HCT116 (cell line): ENCODE measurements around the gene ADAM19. TPM values are rescaled to one million over a fixed set of nuclear protein-coding genes. Genes with fewer than 3 reads are reported as not detected.

ENCODE experiments used
- ATAC-seq: fragments of 200-7000 bp; cut with Tn5 transposase; 2 replicates; pipeline ENCODE4 v1.9.1; 2020; ENCODE audit warnings: mild to moderate bottlenecking, moderate library complexity
- BruUV-seq: library from RNA; stranded (reverse); fragments of 400-500 nt; replicated peaks from 2 replicates; lab custom pipeline; 2021; lab: Mats Ljungman, UMichigan
- CTCF ChIA-PET: fragments of 300-600 bp; sonication (Branson Sonifier 250); formaldehyde crosslinking; loops from one replicate; lab custom pipeline; 2021; ENCODE audit warnings: antibody characterized with exemption; lab: Charles Lee
- POLR2A ChIA-PET: fragments of 300-600, 350-600 bp; sonication (Branson Sonifier 250); formaldehyde crosslinking; loops from one replicate; lab custom pipeline; 2021; ENCODE audit warnings: antibody characterized with exemption; lab: Charles Lee
- RAD21 ChIA-PET, 2 experiments: fragments of 300-600 bp; sonication (Branson Sonifier 250); formaldehyde crosslinking; loops; one replicate each; lab custom pipeline; 2023; ENCODE audit warnings: low total read pairs in 2 of 2; ENCODE audit not compliant: uncharacterized antibody in 2 of 2, unreplicated experiment in 2 of 2, low non-redundant PET in 1 of 2; lab: Charles Lee
- DNase-seq: peaks from one replicate; pipeline ENCODE4 v3.0.0-alpha.2; 2010; ENCODE audit warnings: low read depth, low spot score
- H2AFZ ChIP-seq: fragments of 200-600 bp; shearing (Covaris generic), sonication (generic); 2 replicates; pipeline ENCODE4 v1.6.1; 2017; ENCODE audit warnings: low read depth, mixed run types, mixed read lengths, antibody characterized with exemption, low read length; ENCODE audit not compliant: poor library complexity, severe bottlenecking
- H3K27ac ChIP-seq: 2 replicates; pipeline ENCODE4 v1.5.1; 2012; ENCODE audit warnings: low read depth, low read length
- H3K27me3 ChIP-seq: fragments of 200-600 bp; sonication (generic); 2 replicates; pipeline ENCODE4 v1.6.1; 2016; ENCODE audit warnings: mixed run types, low read length, mixed read lengths; ENCODE audit not compliant: insufficient read depth
- H3K36me3 ChIP-seq, 2 experiments: fragments of 200-500 bp in 1 of 2; fragments of 200-600 bp in 1 of 2; sonication (Bioruptor generic) in 1 of 2; sonication (generic) in 1 of 2; 2 replicates each; pipeline versions ENCODE4 v1.5.1 to v1.6.1; 2014 to 2016; ENCODE audit warnings: low read length in 2 of 2, inconsistent platforms in 1 of 2, mixed read lengths in 1 of 2, mixed run types in 1 of 2; ENCODE audit not compliant: insufficient read depth in 2 of 2, control insufficient read depth in 1 of 2
- H3K4me1 ChIP-seq, 2 experiments: fragments of 200-600 bp in 1 of 2; sonication (generic) in 1 of 2; 2 replicates each; pipeline versions ENCODE4 v1.5.1 to v1.6.1; 2012 to 2017; ENCODE audit warnings: low read length in 2 of 2, inconsistent platforms in 1 of 2, mild to moderate bottlenecking in 1 of 2, mixed read lengths in 1 of 2, mixed run types in 1 of 2, moderate library complexity in 1 of 2; ENCODE audit not compliant: insufficient read depth in 2 of 2, control insufficient read depth in 1 of 2
- H3K4me2 ChIP-seq: fragments of 200-600 bp; sonication (generic); 2 replicates; pipeline ENCODE4 v1.6.1; 2017; ENCODE audit warnings: mixed run types, low read length, mixed read lengths
- H3K4me3 ChIP-seq, 2 experiments: fragments of 200-600 bp in 1 of 2; sonication (generic) in 1 of 2; replicated peaks in 1 of 2; 2 replicates each; pipeline ENCODE4 v1.5.1; 2011 to 2016; ENCODE audit warnings: low read length in 2 of 2, control low read depth in 1 of 2, low read depth in 1 of 2, mild to moderate bottlenecking in 1 of 2, mixed read lengths in 1 of 2, mixed run types in 1 of 2
- H3K79me2 ChIP-seq: fragments of 200-600 bp; sonication (generic); 2 replicates; pipeline ENCODE4 v1.6.1; 2017; ENCODE audit warnings: mild to moderate bottlenecking, mixed run types, low read length, moderate library complexity, mixed read lengths; ENCODE audit not compliant: insufficient read depth
- H3K9ac ChIP-seq: fragments of 200-600 bp; sonication (generic); 2 replicates; pipeline ENCODE4 v1.6.1; 2016; ENCODE audit warnings: low read length, mixed read lengths
- H3K9me2 ChIP-seq: fragments of 200-600 bp; sonication (generic), shearing (Covaris generic); 2 replicates; pipeline ENCODE4 v1.6.1; 2017; ENCODE audit warnings: mixed run types, mild to moderate bottlenecking, moderate library complexity; ENCODE audit not compliant: insufficient read depth
- H3K9me3 ChIP-seq, 2 experiments: fragments of 200-500 bp in 1 of 2; fragments of 200-600 bp in 1 of 2; sonication (Bioruptor generic) in 1 of 2; sonication (generic) in 1 of 2; 2 replicates each; pipeline ENCODE4 v1.6.1; 2014 to 2017; ENCODE audit warnings: low read length in 2 of 2, mixed read lengths in 2 of 2, inconsistent platforms in 1 of 2, low read depth in 1 of 2, mild to moderate bottlenecking in 1 of 2, mixed run types in 1 of 2, moderate library complexity in 1 of 2; ENCODE audit not compliant: control insufficient read depth in 1 of 2, insufficient read depth in 1 of 2
- H4K20me1 ChIP-seq: fragments of 200-600 bp; sonication (generic), shearing (Covaris generic); 2 replicates; pipeline ENCODE4 v1.6.1; 2017; ENCODE audit warnings: mixed run types, mild to moderate bottlenecking, moderate library complexity; ENCODE audit not compliant: insufficient read depth
- CBX3 ChIP-seq: IDR thresholded peaks from 2 replicates; pipeline ENCODE4 v1.6.1; 2012; ENCODE audit warnings: low read depth
- CEBPB ChIP-seq: IDR thresholded peaks from 2 replicates; pipeline ENCODE4 v1.6.1; 2012; ENCODE audit warnings: low read depth
- EGR1 ChIP-seq: IDR thresholded peaks from 2 replicates; pipeline ENCODE4 v1.6.1; 2012; ENCODE audit warnings: low read depth
- ELF1 ChIP-seq: IDR thresholded peaks from 2 replicates; pipeline ENCODE4 v1.6.1; 2012; ENCODE audit warnings: low read depth, borderline replicate concordance
- EZH2phosphoT487 ChIP-seq: fragments of 200-600 bp; IDR thresholded peaks from 2 replicates; pipeline ENCODE4 v1.6.1; 2018; ENCODE audit warnings: antibody characterized with exemption, borderline replicate concordance
- FOSL1 ChIP-seq: IDR thresholded peaks from 2 replicates; pipeline ENCODE4 v1.6.1; 2012; ENCODE audit warnings: low read depth
- JUND ChIP-seq: IDR thresholded peaks from 2 replicates; pipeline ENCODE4 v1.6.1; 2012
- POLR2A ChIP-seq: IDR thresholded peaks from 2 replicates; pipeline ENCODE4 v1.7.0; 2011; ENCODE audit warnings: borderline replicate concordance; ENCODE audit not compliant: insufficient read depth, insufficient read length; ENCODE audit errors: extremely low read depth
- POLR2AphosphoS5 ChIP-seq: IDR thresholded peaks from 2 replicates; pipeline ENCODE4 v1.6.1; 2011; ENCODE audit warnings: mild to moderate bottlenecking, low read depth, low read length, moderate library complexity
- SIN3A ChIP-seq: IDR thresholded peaks from 2 replicates; pipeline ENCODE4 v1.6.1; 2012; ENCODE audit warnings: low read depth
- SP1 ChIP-seq: IDR thresholded peaks from 2 replicates; pipeline ENCODE4 v1.6.1; 2012; ENCODE audit warnings: low read depth
- TCF7L2 ChIP-seq: IDR thresholded peaks from 2 replicates; pipeline ENCODE4 v1.7.0; 2011; ENCODE audit warnings: borderline replicate concordance, inconsistent platforms; ENCODE audit not compliant: insufficient read depth, insufficient read length; ENCODE audit errors: extremely low read depth
- YY1 ChIP-seq: IDR thresholded peaks from 2 replicates; pipeline ENCODE4 v1.6.1; 2011; ENCODE audit warnings: low read length, low read depth, moderate library complexity, mild to moderate bottlenecking; ENCODE audit not compliant: insufficient replicate concordance; ENCODE audit errors: extremely low read depth
- ZFX ChIP-seq: fragments of 450-650 bp; IDR thresholded peaks from 2 replicates; pipeline ENCODE4 v1.6.1; 2017
- intact Hi-C: fragments of 100-400 bp; cut with micrococcal nuclease; formaldehyde crosslinking; loops from 2 replicates; pipeline ENCODE4 v1.10.0; 2022
- total RNA-seq: library from RNA; stranded (reverse); gene quantifications from one replicate; pipeline ENCODE4 v1.2.1, GENCODE V29; 2021; ENCODE audit not compliant: unreplicated experiment
- TF ChIP-seq, protein P1 (sequence below): IDR thresholded peaks from 2 replicates; pipeline ENCODE4 v1.6.1; 2012
- TF ChIP-seq, protein P2 (sequence below): IDR thresholded peaks from 2 replicates; pipeline ENCODE4 v1.6.1; 2012; ENCODE audit warnings: low read depth
- TF ChIP-seq, protein P3 (sequence below), 3 experiments: fragments of 200-600 bp in 1 of 3; sonication (generic) in 1 of 3; IDR thresholded peaks in 2 of 3; conservative IDR thresholded peaks in 1 of 3; 2 replicates each; pipeline ENCODE4 v1.5.1; 2012 to 2017; ENCODE audit warnings: low read depth in 2 of 3, low read length in 2 of 3, antibody characterized with exemption in 1 of 3, borderline replicate concordance in 1 of 3, control low read depth in 1 of 3, mild to moderate bottlenecking in 1 of 3, mixed read lengths in 1 of 3, mixed run types in 1 of 3, moderate library complexity in 1 of 3; ENCODE audit not compliant: insufficient read depth in 1 of 3

ADAM19 gene
- total RNA-seq, 1 experiment from 2014 or later, result 77.3 TPM

DNA sequence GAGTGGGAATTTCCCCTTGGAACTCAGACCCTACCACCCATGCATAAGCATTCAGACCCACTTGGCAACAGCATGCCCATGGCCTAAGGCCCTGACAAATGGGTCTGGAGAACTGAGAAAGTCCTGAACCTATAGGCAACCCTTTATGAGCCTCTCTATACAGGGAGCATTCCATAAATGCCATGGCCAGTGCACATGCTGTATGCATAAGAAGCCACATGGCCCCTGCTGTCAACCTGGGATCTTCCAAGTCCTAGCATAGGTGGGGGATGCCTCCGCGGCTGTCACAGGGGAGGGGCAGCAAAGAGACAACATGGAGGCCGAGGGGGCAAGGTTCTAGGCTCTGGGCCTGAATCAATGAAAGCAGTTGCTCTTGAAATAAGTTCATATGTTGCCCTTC lies 123.8 kb downstream of the ADAM19 start:
- RAD21 ChIA-PET, result no interaction called here
- intact Hi-C loops, result no loop called here
- no peaks in the 10 kb centered on the region for H3K79me2 ChIP-seq
- no peaks in the 10 kb centered on the region for H3K36me3 ChIP-seq
- CTCF ChIA-PET, result no interaction called here
- POLR2A ChIA-PET, result no interaction called here
- no peak overlapping the region for H3K9ac ChIP-seq
- H2AFZ ChIP-seq, result no peak overlapping the region
- ATAC-seq (no peak), DNase-seq (no peak)
- H3K4me2 ChIP-seq, result no peak overlapping the region
- no TSS peak for BruUV-seq
- H3K9me3 ChIP-seq, result no peaks in the 10 kb centered on the region
- H3K9me2 ChIP-seq, result no peaks in the 10 kb centered on the region
- H3K27me3 ChIP-seq, result no peaks in the 10 kb centered on the region
- no peak overlapping the region for H3K4me3 ChIP-seq
- no peak overlapping the region for H3K27ac ChIP-seq
- H4K20me1 ChIP-seq, result no peaks in the 10 kb centered on the region
- peaks cover 2 to 14% of the 10 kb centered on the region in 2 experiments; a peak in 2 of 4 replicates for H3K4me1 ChIP-seq
- TF ChIP-seq FOSL1 (no peak), POLR2A (no peak), CEBPB (no peak), ZFX (no peak), EGR1 (no peak), TCF7L2 (no peak), CBX3 (no peak), JUND (no peak), SIN3A (no peak), EZH2phosphoT487 (no peak), POLR2AphosphoS5 (no peak), ELF1 (no peak), SP1 (no peak), YY1 (no peak)
- TF ChIP-seq, protein P1, sequence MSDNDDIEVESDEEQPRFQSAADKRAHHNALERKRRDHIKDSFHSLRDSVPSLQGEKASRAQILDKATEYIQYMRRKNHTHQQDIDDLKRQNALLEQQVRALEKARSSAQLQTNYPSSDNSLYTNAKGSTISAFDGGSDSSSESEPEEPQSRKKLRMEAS, result no peak
- TF ChIP-seq, protein P2, sequence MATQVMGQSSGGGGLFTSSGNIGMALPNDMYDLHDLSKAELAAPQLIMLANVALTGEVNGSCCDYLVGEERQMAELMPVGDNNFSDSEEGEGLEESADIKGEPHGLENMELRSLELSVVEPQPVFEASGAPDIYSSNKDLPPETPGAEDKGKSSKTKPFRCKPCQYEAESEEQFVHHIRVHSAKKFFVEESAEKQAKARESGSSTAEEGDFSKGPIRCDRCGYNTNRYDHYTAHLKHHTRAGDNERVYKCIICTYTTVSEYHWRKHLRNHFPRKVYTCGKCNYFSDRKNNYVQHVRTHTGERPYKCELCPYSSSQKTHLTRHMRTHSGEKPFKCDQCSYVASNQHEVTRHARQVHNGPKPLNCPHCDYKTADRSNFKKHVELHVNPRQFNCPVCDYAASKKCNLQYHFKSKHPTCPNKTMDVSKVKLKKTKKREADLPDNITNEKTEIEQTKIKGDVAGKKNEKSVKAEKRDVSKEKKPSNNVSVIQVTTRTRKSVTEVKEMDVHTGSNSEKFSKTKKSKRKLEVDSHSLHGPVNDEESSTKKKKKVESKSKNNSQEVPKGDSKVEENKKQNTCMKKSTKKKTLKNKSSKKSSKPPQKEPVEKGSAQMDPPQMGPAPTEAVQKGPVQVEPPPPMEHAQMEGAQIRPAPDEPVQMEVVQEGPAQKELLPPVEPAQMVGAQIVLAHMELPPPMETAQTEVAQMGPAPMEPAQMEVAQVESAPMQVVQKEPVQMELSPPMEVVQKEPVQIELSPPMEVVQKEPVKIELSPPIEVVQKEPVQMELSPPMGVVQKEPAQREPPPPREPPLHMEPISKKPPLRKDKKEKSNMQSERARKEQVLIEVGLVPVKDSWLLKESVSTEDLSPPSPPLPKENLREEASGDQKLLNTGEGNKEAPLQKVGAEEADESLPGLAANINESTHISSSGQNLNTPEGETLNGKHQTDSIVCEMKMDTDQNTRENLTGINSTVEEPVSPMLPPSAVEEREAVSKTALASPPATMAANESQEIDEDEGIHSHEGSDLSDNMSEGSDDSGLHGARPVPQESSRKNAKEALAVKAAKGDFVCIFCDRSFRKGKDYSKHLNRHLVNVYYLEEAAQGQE, result no peak
- TF ChIP-seq, protein P3, sequence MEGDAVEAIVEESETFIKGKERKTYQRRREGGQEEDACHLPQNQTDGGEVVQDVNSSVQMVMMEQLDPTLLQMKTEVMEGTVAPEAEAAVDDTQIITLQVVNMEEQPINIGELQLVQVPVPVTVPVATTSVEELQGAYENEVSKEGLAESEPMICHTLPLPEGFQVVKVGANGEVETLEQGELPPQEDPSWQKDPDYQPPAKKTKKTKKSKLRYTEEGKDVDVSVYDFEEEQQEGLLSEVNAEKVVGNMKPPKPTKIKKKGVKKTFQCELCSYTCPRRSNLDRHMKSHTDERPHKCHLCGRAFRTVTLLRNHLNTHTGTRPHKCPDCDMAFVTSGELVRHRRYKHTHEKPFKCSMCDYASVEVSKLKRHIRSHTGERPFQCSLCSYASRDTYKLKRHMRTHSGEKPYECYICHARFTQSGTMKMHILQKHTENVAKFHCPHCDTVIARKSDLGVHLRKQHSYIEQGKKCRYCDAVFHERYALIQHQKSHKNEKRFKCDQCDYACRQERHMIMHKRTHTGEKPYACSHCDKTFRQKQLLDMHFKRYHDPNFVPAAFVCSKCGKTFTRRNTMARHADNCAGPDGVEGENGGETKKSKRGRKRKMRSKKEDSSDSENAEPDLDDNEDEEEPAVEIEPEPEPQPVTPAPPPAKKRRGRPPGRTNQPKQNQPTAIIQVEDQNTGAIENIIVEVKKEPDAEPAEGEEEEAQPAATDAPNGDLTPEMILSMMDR (IDR thresholded peaks at IDR 0.05 in 2 of 3, conservative IDR thresholded peaks at IDR 0.05 in 1 of 3; ENCODE audit: borderline replicate concordance in 1 of 3, insufficient read depth in 1 of 3, low read depth in 2 of 3, low read length in 2 of 3), result no peak
